Measurements from ENCODE around the gene CWC22.
A peak's percentile ranks its signal among the peaks of the same experiment; 100 is the strongest.
"Not testable (repeated sequence)": the region's sequence is repeated elsewhere in the genome, so short reads cannot be mapped to it uniquely, and the experiment has no call there.

Gene CWC22

DNA sequence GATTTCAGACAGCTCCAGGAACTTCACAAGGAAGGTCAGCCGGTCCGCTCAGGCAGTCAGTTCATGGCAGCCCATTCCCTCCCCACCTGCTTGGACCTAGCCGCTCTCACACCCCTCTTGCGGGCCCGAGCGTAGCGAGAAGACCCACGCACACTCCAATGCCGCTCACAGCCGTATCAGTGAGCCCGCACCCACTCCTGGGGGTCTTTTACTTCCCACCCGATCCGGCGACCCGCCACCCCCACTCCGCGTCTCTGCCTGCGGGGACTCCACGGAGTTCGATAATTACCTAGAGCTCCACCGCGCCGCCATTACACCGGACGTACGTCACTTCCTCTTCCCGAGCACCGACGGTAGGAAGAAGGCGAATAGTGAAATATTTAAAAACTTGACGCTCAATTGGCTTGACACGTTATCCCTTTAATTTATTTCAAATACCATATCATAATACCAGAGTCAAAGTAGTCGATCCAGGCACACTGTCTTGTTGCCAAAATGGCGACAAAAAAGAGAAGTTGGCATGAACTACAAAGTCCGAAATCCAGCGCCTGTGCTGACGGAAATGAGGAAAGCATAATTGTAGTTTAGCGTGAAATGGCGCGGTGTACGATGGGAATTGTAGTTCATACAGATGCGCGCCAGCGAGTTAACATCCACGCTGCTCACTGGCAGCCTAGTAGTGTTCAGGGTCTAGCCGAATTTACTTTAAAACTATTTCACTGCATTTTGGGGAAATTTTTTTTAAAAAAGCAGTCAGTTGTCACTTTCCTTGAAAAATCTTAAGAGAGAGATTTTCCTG lies at the start of gene CWC22:
Gene CWC22 (minus strand): TSS at position 517 of the 799 bp plus-strand sequence. CDS start 13,956 bp downstream, outside the sequence.
- peak; percentile 74 for DNase-seq (ENCODE audit: low read depth)

DNA sequence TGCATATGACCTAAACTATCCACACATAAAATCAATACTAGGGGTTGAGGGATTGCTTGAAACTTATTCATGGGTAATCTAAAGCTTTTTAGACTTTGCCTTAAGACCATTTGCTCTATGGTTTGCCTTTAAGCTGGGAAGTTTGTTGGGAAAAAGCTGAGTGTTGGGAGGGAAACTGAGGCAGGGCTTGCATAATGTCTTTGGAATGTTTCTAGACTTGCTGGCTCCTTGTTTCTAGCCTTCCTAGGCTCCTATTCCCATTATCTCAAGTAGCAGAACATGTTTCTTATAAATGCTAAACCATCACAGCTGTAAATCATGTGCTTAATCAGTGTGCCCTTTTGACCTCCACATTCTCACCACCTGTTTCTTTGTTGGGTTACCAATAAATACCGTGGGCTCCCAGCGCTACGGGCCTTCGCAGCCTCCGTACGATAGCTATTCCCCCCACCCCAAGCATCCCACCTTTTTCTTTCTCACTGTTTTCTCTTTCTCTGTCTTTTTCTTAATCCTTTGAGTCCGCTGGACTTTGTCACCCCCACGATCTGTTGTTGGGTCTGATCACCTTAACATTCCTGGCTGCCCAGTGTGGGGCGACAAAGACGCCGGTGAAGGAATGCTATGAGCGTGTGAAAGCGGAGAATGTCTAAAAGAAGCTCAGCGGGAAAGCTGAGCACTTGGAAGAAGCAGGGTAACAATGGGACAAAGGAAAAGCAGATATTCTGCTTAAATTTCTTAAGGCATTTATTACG lies 49.4 kb upstream of the CWC22 start:
- DNase-seq (ENCODE audit: low read depth), result no peak

GRCh38 chr2:180054576-180054975 lies 47.5 kb upstream of the CWC22 start:
- DNase-seq (ENCODE audit: low read depth), result not testable (repeated sequence)

- DNase-seq (ENCODE audit: low read depth), result no peak
Observed at GRCh38 chr2:180050246-180050645, 43.1 kb upstream of the CWC22 start.

GRCh38 chr2:180048251-180048650 lies 41.2 kb upstream of the CWC22 start:
- DNase-seq (ENCODE audit: low read depth), result no peak

DNA sequence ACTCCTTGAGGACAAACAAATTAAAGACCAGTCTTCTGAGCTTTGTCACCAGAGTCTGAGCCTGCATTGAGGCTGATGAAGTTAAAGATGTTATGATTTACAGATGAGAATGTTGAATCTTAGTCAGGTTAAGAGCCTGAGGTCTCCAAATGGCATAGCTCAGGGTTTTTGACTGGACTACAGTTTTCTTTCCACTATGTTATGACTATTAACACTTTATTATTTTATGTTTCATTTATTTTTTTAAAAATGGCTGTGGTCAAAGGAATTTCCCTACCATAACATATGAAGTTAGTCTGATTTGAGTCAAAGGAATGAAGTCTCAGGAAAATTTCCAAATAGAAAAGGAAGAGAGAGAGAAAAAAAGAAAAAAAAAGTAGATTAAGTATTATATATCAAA lies 39.7 kb upstream of the CWC22 start:
- no peak for DNase-seq (ENCODE audit: low read depth)

- DNase-seq (ENCODE audit: low read depth), result no peak
Observed at GRCh38 chr2:180046202-180046601, 39.1 kb upstream of the CWC22 start.

DNA sequence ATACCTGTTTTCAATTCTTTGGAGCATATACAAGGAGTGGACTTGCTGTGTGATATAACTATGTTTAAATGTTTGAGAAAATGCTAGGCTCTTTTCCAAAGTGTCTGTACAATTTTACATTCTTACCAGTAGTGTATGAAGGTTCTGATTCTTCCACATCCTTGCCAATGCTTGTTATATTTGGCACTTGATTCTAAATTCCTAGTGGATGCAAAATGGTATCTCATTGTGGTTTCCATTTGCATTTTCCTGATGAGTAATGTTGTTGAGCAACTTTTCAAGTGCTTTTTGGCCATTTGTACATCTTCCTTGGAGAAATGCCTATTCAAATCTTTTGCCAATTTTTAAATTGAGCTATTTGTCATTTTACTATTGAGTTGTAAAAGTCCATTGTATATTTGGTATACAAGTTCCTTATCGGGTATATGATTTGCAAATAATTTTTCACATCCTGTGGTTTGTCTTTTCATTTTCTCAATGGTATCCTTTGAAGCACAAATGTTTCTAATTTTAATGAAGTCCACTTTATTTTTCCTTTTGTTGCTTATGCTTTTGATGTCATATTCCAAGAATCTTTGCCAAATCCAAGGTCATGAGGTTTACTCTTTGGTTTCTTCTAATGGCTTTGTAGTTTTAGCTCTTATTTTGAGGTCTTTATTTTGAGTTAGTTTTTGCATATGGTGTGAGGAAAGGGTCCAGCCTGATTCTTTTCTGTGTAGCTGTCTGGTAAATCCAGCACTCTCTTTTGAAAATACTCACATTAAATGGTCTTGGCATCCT lies 33.2 kb upstream of the CWC22 start:
- DNase-seq (ENCODE audit: low read depth), result no peak

- no peak for DNase-seq (ENCODE audit: low read depth)
Observed at GRCh38 chr2:180038997-180039396, 31.9 kb upstream of the CWC22 start.

DNA sequence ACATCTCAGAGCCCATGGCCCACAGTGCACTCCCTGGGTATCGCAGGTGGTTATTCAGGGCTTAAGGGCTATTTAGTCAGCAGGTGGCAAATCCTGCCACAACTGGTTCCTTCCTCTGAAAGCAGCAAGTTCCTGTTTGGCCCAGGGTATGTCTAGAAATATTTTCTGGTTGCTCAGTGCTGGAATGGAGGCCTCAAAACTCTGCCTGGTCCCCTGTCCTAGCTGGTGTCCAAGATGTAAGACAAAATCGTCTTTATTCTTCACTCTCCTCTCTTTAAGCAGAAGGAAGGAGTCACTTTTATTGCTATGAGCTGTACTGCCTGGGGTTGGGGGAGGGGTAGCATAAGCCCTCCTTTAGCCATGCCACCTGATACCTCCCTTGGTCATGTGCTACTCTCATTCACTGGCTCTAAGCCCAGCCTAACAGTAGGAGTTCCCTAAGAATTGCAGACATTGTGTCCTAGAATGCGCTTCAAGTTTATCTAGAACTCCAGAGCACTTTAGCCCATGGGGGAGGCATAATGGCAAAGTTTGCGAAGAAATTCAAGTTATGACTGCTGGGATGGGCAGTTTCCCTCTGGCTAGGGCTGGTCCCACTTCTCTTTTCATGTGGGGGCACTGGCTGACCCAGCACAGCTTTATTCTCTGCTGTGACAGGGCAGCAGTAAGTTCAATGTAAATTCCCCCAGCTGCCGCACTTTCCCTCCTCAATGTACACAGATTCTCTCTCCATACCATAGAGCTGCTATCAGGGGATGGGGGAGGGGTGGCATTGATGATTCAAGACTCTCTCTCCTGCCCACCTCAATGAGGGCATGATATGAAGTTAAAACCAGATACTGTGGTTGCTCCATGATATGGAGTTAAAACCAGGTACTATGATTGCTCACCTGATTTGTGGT lies 27.1 kb upstream of the CWC22 start:
- DNase-seq (ENCODE audit: low read depth), result no peak

DNA sequence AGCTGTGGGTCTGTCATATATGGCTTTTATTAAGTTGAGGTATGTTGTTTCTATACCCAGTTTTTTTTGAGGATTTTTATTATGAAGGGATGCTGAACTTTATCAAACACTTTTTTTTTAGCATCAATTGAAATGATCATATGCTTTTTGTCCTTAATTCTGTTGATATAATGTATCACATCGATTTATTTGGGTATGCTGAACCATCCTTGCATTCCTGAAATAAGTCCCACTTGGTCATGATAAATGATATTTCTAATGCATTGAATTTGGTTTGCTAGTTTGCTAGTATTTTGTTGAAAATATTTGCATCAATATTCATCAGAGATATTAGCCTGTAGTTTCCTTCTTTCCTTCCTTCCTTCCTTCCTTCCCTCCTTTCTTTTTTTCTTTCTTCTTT lies 22.5 kb upstream of the CWC22 start:
- no peak for DNase-seq (ENCODE audit: low read depth)

- no peak for DNase-seq (ENCODE audit: low read depth)
Observed at GRCh38 chr2:180021850-180022249, 14.8 kb upstream of the CWC22 start.

GRCh38 chr2:180017784-180018183 lies 10.7 kb upstream of the CWC22 start:
- no peak for DNase-seq (ENCODE audit: low read depth)

DNA sequence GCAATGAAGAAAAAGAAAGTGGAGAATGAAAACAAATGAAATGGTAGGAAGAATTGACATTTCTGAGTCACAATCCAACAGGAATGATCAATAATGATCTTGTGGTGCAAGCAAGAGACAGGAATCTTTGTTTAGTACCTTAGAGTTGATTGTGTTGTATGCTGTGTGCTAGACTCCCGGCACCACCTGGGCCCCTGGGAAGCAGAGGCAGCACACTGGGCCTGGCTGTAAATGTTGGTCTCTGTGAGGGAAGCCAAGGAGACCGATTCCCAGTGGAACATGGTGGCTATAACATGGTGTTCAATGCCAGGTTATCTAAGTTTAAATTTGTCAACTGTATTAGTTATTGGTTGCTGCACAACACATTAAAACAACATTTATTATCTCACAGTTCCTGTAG lies 9.8 kb upstream of the CWC22 start:
- DNase-seq (ENCODE audit: low read depth), result no peak

DNA sequence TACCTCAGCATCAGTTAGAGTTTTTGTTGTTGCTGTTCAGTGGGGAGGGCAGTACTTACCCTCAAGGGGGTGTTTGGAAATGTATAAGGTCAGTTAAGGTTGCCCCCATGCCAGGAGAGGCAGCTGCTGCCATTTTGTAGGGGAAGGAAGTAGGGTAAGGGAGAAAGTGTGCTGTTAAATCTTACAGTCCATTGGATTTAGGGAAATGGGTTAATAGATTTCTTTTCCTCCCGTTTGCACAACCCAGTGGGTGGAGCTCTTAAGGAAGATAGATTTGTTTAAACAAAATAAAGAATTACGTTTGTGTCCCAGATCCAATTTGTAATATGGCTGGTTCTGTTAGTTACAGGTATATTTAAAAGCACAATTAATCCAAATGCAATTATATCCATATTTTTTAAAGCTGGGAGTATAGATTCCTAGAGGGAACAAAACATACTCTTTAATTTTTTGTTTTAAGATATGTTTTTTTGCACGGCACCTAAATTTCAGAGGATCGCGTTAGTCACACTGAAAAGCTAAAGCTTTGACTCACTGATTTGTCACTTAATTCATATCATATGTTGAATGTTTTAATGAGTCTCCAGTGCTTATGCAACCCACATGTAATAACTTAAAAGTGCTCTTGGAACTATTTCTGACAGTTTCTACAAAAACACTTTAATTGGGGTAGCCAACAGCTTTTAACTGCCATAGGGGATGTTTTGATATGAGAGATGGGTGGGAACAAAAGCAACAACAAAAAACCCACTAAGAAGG lies 9.0 kb upstream of the CWC22 start:
- no peak for DNase-seq (ENCODE audit: low read depth)

- DNase-seq (ENCODE audit: low read depth), result no peak
Observed at GRCh38 chr2:180012523-180012922, 5.4 kb upstream of the CWC22 start.

DNA sequence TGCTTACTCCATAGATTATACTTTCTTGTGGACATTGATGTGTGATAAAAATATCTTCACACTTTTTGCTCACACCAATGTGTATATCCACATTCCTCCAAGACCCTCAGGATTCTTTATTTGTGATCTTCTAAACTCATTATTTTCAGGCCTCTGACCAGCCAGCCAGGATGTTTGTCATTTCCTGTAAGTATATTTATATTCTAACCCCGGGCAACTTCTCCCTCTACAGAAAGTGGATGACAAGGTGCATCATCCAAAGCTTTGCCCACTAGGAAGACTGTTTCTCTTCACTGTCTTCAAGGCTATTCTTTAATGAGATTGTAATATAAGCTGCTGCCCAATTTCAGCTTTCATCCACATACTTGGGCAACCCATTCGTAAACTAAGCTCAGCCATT lies 3.6 kb upstream of the CWC22 start:
- no peak for DNase-seq (ENCODE audit: low read depth)

DNA sequence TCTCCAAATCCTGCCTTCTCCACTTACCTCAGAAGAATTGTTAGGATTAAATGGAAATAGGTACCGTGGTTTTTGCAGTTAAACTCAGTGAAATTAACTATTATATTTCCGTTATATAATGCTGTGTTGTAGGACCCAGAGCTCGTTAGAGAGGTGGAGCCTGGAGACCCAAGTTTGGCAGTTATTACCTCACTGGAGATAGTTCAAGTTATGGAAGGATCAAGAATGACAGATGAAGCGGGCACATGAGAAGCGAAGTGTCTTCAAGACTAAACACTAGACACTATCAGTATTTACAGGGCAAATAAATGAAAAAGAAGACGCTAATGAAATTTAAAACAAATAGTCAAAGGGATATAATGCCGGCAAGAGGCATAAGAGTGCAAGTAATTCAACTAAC lies 866 bp downstream of the CWC22 start:
- DNase-seq (ENCODE audit: low read depth), result no peak

- DNase-seq (ENCODE audit: low read depth), result not testable (repeated sequence)
Observed at GRCh38 chr2:180005465-180005864, 1.6 kb downstream of the CWC22 start.

DNA sequence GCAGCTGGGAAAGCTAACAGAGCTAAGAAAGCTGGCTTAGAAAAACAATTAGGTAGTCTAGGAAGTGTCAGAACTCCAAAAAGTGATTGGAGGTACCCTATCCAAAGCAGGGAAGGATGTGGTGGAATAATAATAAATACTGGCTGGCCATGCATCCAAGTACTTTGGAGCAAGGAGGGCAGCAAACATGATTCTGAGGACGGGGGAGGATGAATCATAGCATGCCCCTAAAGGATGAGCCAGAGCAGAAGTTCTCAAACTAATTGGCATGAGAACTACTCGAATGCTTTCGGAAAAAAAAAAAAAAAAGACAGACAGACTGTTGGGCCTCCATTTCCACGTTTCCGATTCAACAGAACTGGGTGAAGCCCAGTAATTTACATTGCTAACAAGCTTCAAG lies 2.4 kb downstream of the CWC22 start:
- DNase-seq (ENCODE audit: low read depth), result no peak

DNA sequence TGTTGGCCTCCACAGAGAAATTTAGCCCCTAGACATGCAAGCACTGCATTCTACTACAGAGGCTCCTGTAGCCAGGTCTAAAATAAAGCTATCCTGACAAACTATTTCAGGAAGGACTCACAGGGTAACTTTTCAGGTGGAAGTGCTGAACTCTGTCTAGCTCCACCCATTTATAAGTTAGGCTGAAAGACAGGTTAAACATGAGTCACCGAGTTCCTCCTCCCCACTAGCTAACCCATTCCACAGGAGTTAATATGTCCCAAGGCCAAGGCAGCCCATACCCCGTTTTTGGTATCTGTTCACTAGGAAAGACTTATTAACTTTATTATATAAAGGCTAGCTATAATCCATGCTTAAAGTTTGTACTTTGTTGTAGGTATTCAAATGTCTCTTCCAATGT lies 3.5 kb downstream of the CWC22 start:
- DNase-seq (ENCODE audit: low read depth), result no peak

All from T-helper 22 cell (primary cell).